ENCODE data around the gene NPAS3.

Gene NPAS3

GRCh38 chr14:33622496-33622895, 683.8 kb downstream of the NPAS3 start:
- in situ Hi-C loops (cut with HindIII; ENCODE audit: low pct_ligation_motif_present, low sequenced_read_pairs): no loop called here
- Histone ChIP-seq H3K36me3 (replicated peaks) (no peaks in the 10 kb centered on the region), H3K4me3 (ENCODE audit: low read depth, low read length) (no peak overlapping the region), H3K27ac (no peak overlapping the region), H3K27me3 (replicated peaks) (no peaks in the 10 kb centered on the region)
- no peak for TF ChIP-seq CTCF (IDR thresholded peaks at IDR 0.05; ENCODE audit: low read depth, low read length, missing control alignments)
- no peak for DNase-seq

DNA sequence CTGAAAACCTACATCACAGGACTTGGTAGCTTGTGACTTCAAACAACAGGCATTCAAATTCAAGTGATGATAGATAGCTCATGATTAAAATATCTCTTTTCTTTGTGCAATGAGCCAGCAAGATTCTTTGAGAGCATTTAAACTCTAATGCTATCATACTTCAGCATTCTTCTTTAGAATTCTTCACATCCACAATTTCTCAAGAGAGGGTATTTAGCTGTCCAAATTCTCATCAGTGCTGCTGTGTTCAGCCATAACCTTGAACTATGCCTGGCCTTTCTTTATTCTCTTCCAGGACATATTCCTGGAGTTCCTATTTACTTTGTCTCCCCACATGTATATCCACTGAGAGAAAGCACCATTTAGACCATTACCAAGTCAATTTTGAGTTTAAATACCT, 691.1 kb downstream of the NPAS3 start:
- Histone ChIP-seq H3K36me3 (replicated peaks) (no peaks in the 10 kb centered on the region), H3K27ac (no peak overlapping the region), H3K4me3 (ENCODE audit: low read depth, low read length) (no peak overlapping the region), H3K27me3 (replicated peaks) (no peaks in the 10 kb centered on the region)
- in situ Hi-C loops (cut with HindIII; ENCODE audit: low pct_ligation_motif_present, low sequenced_read_pairs): no loop called here
- no peak for DNase-seq
- TF ChIP-seq CTCF (IDR thresholded peaks at IDR 0.05; ENCODE audit: low read depth, low read length, missing control alignments): no peak

DNA sequence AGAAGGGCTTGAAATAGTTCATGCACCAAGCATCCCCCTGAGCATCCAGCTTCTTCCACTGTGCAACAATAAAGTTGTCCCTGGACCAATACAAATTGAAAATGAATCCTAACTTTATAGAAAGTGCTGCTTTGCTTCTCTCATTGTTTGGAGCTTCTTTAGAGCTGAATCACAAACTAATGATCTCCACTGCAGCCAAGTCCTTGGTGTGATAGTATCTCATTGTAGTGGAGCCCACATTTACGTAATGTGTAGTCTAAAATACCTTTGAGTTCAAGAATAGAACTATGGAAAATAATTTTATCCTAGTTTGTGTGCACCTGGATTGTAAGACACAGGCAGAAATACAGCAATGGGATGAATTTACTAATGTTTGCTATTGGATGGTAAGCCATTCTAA, 692.3 kb downstream of the NPAS3 start:
- H3K27me3 ChIP-seq (replicated peaks): no peaks in the 10 kb centered on the region
- H3K4me3 ChIP-seq (ENCODE audit: low read depth, low read length): no peak overlapping the region
- H3K27ac ChIP-seq: no peak overlapping the region
- no peaks in the 10 kb centered on the region for H3K36me3 ChIP-seq (replicated peaks)
- in situ Hi-C loops (cut with HindIII; ENCODE audit: low pct_ligation_motif_present, low sequenced_read_pairs): no loop called here
- TF ChIP-seq CTCF (IDR thresholded peaks at IDR 0.05; ENCODE audit: low read depth, low read length, missing control alignments): no peak
- DNase-seq: no peak

DNA sequence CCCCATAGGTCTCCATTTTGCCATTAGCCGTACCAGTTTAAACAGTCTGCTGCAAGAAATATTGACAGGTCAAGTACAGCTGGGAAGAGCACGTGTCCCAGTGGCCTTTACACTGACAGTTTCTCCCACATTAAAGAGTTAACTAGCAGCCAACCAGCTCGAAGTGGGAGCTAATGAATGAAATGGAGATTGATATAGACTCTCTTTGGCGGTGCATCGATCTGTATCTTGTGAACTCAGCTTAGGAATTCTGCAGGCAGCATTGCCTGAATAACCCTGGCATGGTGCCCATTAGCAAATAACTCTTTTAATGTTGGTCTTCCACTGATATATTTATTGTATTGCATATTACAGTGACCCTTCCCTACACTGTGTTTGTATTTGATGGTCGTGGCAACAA, 692.8 kb downstream of the NPAS3 start:
- in situ Hi-C loops (cut with HindIII; ENCODE audit: low pct_ligation_motif_present, low sequenced_read_pairs): no loop called here
- no peak for TF ChIP-seq CTCF (IDR thresholded peaks at IDR 0.05; ENCODE audit: low read depth, low read length, missing control alignments)
- DNase-seq: no peak
- Histone ChIP-seq H3K4me3 (ENCODE audit: low read depth, low read length) (no peak overlapping the region), H3K36me3 (replicated peaks) (no peaks in the 10 kb centered on the region), H3K27ac (no peak overlapping the region), H3K27me3 (replicated peaks) (no peaks in the 10 kb centered on the region)

GRCh38 chr14:33634631-33635030, 696.0 kb downstream of the NPAS3 start:
- in situ Hi-C loops (cut with HindIII; ENCODE audit: low pct_ligation_motif_present, low sequenced_read_pairs): no loop called here
- no peaks in the 10 kb centered on the region for H3K36me3 ChIP-seq (replicated peaks)
- H3K27ac ChIP-seq: no peak overlapping the region
- no peaks in the 10 kb centered on the region for H3K27me3 ChIP-seq (replicated peaks)
- no peak overlapping the region for H3K4me3 ChIP-seq (ENCODE audit: low read depth, low read length)
- TF ChIP-seq CTCF (IDR thresholded peaks at IDR 0.05; ENCODE audit: low read depth, low read length, missing control alignments): no peak
- peak; percentile 45 for DNase-seq

GRCh38 chr14:33636716-33637115, 698.0 kb downstream of the NPAS3 start:
- Histone ChIP-seq H3K27ac (no peak overlapping the region), H3K27me3 (replicated peaks) (no peaks in the 10 kb centered on the region), H3K4me3 (ENCODE audit: low read depth, low read length) (no peak overlapping the region), H3K36me3 (replicated peaks) (no peaks in the 10 kb centered on the region)
- in situ Hi-C loops (cut with HindIII; ENCODE audit: low pct_ligation_motif_present, low sequenced_read_pairs): no loop called here
- no peak for TF ChIP-seq CTCF (IDR thresholded peaks at IDR 0.05; ENCODE audit: low read depth, low read length, missing control alignments)
- DNase-seq: no peak
